K562 (cell line): ENCODE measurements around the gene LAMB2. TPM values are rescaled to one million over a fixed set of nuclear protein-coding genes. Genes with fewer than 3 reads are reported as not detected.

Experiments used
- CEBPB ChIP-seq: fragments of 450-650 bp; IDR thresholded peaks from 2 replicates; pipeline ENCODE4 v1.6.1; 2016; ENCODE audit warnings: missing genetic modification characterization, missing compliant biosample characterization
- ESRRA ChIP-seq: fragments of 450-650 bp; IDR thresholded peaks from 2 replicates; pipeline ENCODE4 v1.6.1; 2014; ENCODE audit warnings: low read depth, mild to moderate bottlenecking, moderate library complexity, borderline replicate concordance
- FOXP1 ChIP-seq: sonication (generic); formaldehyde crosslinking; IDR thresholded peaks from 2 replicates; pipeline ENCODE4 v1.8.0; 2022; ENCODE audit warnings: mild to moderate bottlenecking, missing genetic modification reagents
- KLF6 ChIP-seq: fragments of 250-450 bp; sonication (Bioruptor Pico); IDR thresholded peaks from 2 replicates; pipeline ENCODE4 v1.4.0; 2020; ENCODE audit warnings: mild to moderate bottlenecking, moderate library complexity, borderline replicate concordance
- MAZ ChIP-seq, 2 experiments: fragments of 450-650 bp in 1 of 2; sonication (generic) in 1 of 2; formaldehyde crosslinking; IDR thresholded peaks in 1 of 2; conservative IDR thresholded peaks in 1 of 2; 2 replicates each; pipeline versions ENCODE4 v1.4.0 to v1.5.0; 2020; ENCODE audit warnings: mild to moderate bottlenecking in 1 of 2, missing genetic modification reagents in 1 of 2
- MED1 ChIP-seq: sonication (generic); formaldehyde crosslinking; IDR thresholded peaks from 2 replicates; pipeline ENCODE4 v1.8.1; 2023; ENCODE audit warnings: missing genetic modification reagents, borderline replicate concordance
- MIER1 ChIP-seq: fragments of 450-650 bp; IDR thresholded peaks from 2 replicates; pipeline ENCODE4 v1.6.1; 2016; ENCODE audit warnings: antibody characterized with exemption, mild to moderate bottlenecking, low read depth
- NFE2L1 ChIP-seq: fragments of 450-650 bp; IDR thresholded peaks from 2 replicates; pipeline ENCODE4 v1.6.1; 2016; ENCODE audit warnings: missing genetic modification characterization, low read depth, mild to moderate bottlenecking, missing compliant biosample characterization, moderate library complexity, borderline replicate concordance
- PHF8 ChIP-seq: fragments of 200-600 bp; sonication (generic); IDR thresholded peaks from 2 replicates; pipeline ENCODE4 v1.6.1; 2012; ENCODE audit warnings: mixed run types, mild to moderate bottlenecking, inconsistent platforms, low read length, moderate library complexity, borderline replicate concordance
- POLR2A ChIP-seq: fragments of 450-650 bp; conservative IDR thresholded peaks from 2 replicates; pipeline ENCODE4 v1.6.1; 2016
- RB1 ChIP-seq: fragments of 450-650 bp; IDR thresholded peaks from 2 replicates; pipeline ENCODE4 v1.6.1; 2017; ENCODE audit warnings: low read depth, mild to moderate bottlenecking
- RUNX1 ChIP-seq: sonication (generic); IDR thresholded peaks from 2 replicates; pipeline ENCODE4 v1.6.1; 2016; ENCODE audit warnings: antibody characterized with exemption, low read depth
- SMAD3 ChIP-seq: fragments of 450-650 bp; formaldehyde crosslinking; conservative IDR thresholded peaks from 2 replicates; pipeline ENCODE4 v1.4.0; 2020; ENCODE audit warnings: mild to moderate bottlenecking
- TBP ChIP-seq: optimal IDR thresholded peaks from 2 replicates; pipeline ENCODE3; 2011; ENCODE audit warnings: low read depth, low read length, improper control_type of control experiment
- ZFX ChIP-seq: sonication (generic); formaldehyde crosslinking; IDR thresholded peaks from 2 replicates; pipeline ENCODE4 v1.8.0; 2022; ENCODE audit warnings: mild to moderate bottlenecking, missing genetic modification reagents, moderate library complexity
- ZNF830 ChIP-seq: fragments of 250-450 bp; sonication (Bioruptor Pico); IDR thresholded peaks from 2 replicates; pipeline ENCODE4 v1.5.0; 2021; ENCODE audit warnings: mild to moderate bottlenecking
- polyA plus RNA-seq, 8 experiments: library from polyadenylated mRNA; depleted of rRNA in 4 of 8; stranded (reverse) in 5 of 8; unstranded in 3 of 8; fragments of >200 nt; fragmentation: Nextera tagmentation in 2 of 8; fragmentation: Illumina TruSeq in 1 of 8; extraction: Ambion mirVana in 2 of 8; extraction: Trizol in 1 of 8; gene quantifications; 2 replicates each; pipeline versions ENCODE4 v1.2.1 to v1.2.3, GENCODE V29; 2011 to 2014; ENCODE audit warnings: inconsistent platforms in 1 of 8, missing spikeins in 1 of 8
- total RNA-seq, 7 experiments: library from RNA; depleted of rRNA in 6 of 7; stranded (reverse); fragments of >200 nt in 6 of 7; fragmentation: Illumina TruSeq in 2 of 7; extraction: Trizol in 2 of 7; gene quantifications; 2 replicates each; pipeline versions ENCODE4 v1.2.1 to v1.2.3, GENCODE V29; 2011 to 2021; ENCODE audit warnings: low replicate concordance in 1 of 7
- TF ChIP-seq, protein P1 (sequence below), 2 experiments: fragments of 250-450 bp in 1 of 2; fragments of 450-650 bp in 1 of 2; sonication (Bioruptor Pico) in 1 of 2; IDR thresholded peaks; 2 replicates each; pipeline versions ENCODE4 v1.6.1 to v1.8.0; 2016 to 2021; ENCODE audit warnings: mild to moderate bottlenecking in 2 of 2, moderate library complexity in 2 of 2, missing compliant biosample characterization in 1 of 2, missing genetic modification characterization in 1 of 2
- TF ChIP-seq, protein P2 (sequence below): fragments of 450-650 bp; IDR thresholded peaks from 2 replicates; pipeline ENCODE4 v1.6.1; 2016; ENCODE audit warnings: antibody characterized with exemption
- TF ChIP-seq, protein P3 (sequence below): fragments of 250-450 bp; sonication (Bioruptor Pico); IDR thresholded peaks from 2 replicates; pipeline ENCODE4 v1.6.1; 2021; ENCODE audit warnings: mild to moderate bottlenecking
- TF ChIP-seq, protein P4 (sequence below), 2 experiments: IDR thresholded peaks; 2 replicates each; pipeline ENCODE4 v1.6.1; 2012; ENCODE audit warnings: improper control_type of control experiment in 2 of 2, low read depth in 2 of 2, low read length in 2 of 2, borderline replicate concordance in 1 of 2
- TF ChIP-seq, protein P5 (sequence below): fragments of 250-450 bp; sonication (Bioruptor Pico); IDR thresholded peaks from 2 replicates; pipeline ENCODE4 v1.4.0; 2020; ENCODE audit warnings: borderline replicate concordance

The LAMB2 gene
- total and polyA plus RNA-seq, 9 of the 15 experiments (the other 6 are each of a cell fraction or from before 2014, with no cell fraction given): 1.4 to 26.0 (median 16.2) TPM

DNA sequence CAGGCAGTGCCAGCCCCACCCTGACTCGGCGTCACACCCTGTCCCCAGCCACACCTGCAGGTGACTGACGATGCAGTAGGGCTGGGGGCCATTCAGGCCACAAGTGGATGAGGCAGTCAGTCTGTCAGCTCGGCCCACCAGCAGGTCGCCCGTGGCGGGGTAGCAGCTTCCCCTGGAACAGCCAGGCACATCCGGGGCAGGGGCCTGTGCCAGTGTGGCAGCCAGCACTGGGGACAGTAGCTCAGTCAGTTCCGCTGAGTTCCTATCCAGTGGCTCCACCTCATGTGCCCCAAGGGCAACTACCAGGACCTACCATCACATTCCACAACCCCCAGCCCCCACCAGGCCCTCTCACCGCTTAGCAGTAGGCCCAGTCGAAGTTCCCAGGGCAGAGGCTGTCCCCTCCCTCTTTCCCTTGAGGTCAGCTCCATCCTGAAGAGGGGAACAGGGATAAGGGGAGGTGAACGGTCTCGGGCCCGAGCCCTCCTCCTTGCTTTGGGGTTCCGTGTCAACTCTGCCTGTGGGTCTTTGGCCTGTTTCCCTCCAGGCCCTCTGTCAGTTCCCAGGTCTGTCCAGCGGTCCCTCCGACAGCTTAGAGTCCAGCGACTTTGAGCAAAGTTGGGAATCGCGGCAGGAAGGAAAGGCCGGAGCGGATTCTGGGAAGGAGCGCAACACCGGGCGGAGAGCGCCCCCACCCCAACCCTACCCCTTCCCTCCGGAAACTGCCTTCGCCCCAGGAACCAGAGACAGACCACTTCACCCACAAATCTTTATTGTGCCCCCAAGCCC, at the start of gene LAMB2 (continued):
- TF ChIP-seq CEBPB (no peak), MED1 (no peak), PHF8 (peak; percentile 56; the same call in 1 of the 2 replicates), ZFX (peak; percentile 57), MIER1 (no peak), TBP (peak; percentile 32), SMAD3 (no peak), KLF6 (CRISPR knock-in tag) (no peak), ESRRA (peak; percentile 16; the same call in 1 of the 2 replicates), ZNF830 (CRISPR knock-in tag) (no peak), FOXP1 (0 out of 2 replicates have a peak, but pooled peaks have one; percentile 23), RUNX1 (no peak), POLR2A (no peak), MAZ (CRISPR knock-in tag; conservative IDR thresholded peaks at IDR 0.05 in 1 of 2, IDR thresholded peaks at IDR 0.05 in 1 of 2) (peak in 1 of 2 experiments; percentile 47; a peak in 2 of 4 replicates), RB1 (peak; percentile 48; the same call in 1 of the 2 replicates), NFE2L1 (tag) (no peak)
- TF ChIP-seq, protein P1, sequence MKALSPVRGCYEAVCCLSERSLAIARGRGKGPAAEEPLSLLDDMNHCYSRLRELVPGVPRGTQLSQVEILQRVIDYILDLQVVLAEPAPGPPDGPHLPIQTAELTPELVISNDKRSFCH (CRISPR knock-in tag; IDR thresholded peaks at IDR 0.05): no peak
- TF ChIP-seq, protein P1 (tag; IDR thresholded peaks at IDR 0.05): no peak
- TF ChIP-seq, protein P2, sequence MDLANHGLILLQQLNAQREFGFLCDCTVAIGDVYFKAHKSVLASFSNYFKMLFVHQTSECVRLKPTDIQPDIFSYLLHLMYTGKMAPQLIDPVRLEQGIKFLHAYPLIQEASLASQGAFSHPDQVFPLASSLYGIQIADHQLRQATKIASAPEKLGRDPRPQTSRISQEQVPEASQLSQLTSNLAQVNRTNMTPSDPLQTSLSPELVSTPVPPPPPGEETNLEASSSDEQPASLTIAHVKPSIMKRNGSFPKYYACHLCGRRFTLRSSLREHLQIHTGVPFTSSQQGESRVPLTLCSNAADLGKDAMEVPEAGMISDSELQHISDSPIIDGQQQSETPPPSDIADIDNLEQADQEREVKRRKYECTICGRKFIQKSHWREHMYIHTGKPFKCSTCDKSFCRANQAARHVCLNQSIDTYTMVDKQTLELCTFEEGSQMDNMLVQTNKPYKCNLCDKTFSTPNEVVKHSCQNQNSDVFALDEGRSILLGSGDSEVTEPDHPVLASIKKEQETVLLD: no peak
- TF ChIP-seq, protein P3, sequence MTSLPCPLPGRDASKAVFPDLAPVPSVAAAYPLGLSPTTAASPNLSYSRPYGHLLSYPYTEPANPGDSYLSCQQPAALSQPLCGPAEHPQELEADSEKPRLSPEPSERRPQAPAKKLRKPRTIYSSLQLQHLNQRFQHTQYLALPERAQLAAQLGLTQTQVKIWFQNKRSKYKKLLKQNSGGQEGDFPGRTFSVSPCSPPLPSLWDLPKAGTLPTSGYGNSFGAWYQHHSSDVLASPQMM (CRISPR knock-in tag): no peak
- TF ChIP-seq, protein P4, sequence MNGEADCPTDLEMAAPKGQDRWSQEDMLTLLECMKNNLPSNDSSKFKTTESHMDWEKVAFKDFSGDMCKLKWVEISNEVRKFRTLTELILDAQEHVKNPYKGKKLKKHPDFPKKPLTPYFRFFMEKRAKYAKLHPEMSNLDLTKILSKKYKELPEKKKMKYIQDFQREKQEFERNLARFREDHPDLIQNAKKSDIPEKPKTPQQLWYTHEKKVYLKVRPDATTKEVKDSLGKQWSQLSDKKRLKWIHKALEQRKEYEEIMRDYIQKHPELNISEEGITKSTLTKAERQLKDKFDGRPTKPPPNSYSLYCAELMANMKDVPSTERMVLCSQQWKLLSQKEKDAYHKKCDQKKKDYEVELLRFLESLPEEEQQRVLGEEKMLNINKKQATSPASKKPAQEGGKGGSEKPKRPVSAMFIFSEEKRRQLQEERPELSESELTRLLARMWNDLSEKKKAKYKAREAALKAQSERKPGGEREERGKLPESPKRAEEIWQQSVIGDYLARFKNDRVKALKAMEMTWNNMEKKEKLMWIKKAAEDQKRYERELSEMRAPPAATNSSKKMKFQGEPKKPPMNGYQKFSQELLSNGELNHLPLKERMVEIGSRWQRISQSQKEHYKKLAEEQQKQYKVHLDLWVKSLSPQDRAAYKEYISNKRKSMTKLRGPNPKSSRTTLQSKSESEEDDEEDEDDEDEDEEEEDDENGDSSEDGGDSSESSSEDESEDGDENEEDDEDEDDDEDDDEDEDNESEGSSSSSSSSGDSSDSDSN (IDR thresholded peaks at IDR 0.05; ENCODE audit: borderline replicate concordance in 1 of 2, low read depth in 2 of 2, low read length in 2 of 2): no peak
- TF ChIP-seq, protein P5, sequence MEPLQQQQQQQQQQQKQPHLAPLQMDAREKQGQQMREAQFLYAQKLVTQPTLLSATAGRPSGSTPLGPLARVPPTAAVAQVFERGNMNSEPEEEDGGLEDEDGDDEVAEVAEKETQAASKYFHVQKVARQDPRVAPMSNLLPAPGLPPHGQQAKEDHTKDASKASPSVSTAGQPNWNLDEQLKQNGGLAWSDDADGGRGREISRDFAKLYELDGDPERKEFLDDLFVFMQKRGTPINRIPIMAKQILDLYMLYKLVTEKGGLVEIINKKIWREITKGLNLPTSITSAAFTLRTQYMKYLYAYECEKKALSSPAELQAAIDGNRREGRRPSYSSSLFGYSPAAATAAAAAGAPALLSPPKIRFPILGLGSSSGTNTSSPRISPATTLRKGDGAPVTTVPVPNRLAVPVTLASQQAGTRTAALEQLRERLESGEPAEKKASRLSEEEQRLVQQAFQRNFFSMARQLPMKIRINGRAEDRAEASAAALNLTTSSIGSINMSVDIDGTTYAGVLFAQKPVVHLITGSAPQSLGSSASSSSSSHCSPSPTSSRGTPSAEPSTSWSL (CRISPR knock-in tag): no peak
